GM23248 (cell line): ENCODE data around the gene RFT1.

Experiments used
- EZH2 ChIP-seq: fragments of 200-600 bp; sonication (generic); IDR thresholded peaks from 2 replicates; pipeline ENCODE4 v1.6.1; 2018; ENCODE audit warnings: antibody characterized with exemption, mild to moderate bottlenecking; ENCODE audit not compliant: insufficient read depth, poor library complexity, severe bottlenecking
- EZH2phosphoT487 ChIP-seq: fragments of 200-600 bp; sonication (generic); IDR thresholded peaks from 2 replicates; pipeline ENCODE4 v1.6.1; 2018; ENCODE audit warnings: antibody characterized with exemption, moderate library complexity, mild to moderate bottlenecking, low read depth; ENCODE audit not compliant: insufficient read depth

DNA sequence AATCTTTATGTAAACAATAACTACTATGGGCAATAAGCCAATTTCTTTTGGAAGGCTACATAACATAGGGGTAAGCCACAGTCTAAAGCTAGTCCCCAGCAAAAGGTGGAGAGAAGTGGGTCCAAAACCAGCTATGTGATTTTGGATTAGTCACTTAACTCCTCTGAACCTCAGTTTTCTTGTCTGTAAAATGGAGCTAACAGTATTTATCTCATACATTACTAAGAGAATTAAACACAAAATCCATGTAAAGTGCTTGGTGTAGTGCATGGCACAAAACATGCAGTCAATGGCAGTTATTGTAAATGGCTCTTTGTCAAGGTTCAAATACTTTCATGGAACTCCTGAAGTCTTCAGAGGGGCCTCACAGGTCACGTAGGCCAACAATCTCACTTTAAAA is 13.3 kb downstream of the RFT1 start:
- TF ChIP-seq EZH2 = no peak
- TF ChIP-seq EZH2phosphoT487 = no peak
